ENCODE data around the gene PANX1.

Gene PANX1

GRCh38 chr11:94185416-94186084 is 56.9 kb downstream of the PANX1 start:
- H3K27me3 Mint-ChIP-seq (ENCODE audit: low read depth, poor library complexity), result no peaks in the 10 kb centered on the region
- peaks cover 8% of the 10 kb centered on the region for H3K9me3 Mint-ChIP-seq
- no peak for DNase-seq
- TF ChIP-seq CTCF (IDR thresholded peaks at IDR 0.05), result no peak
- H3K27ac Mint-ChIP-seq, result no peak overlapping the region
- peaks cover 8% of the 10 kb centered on the region for H3K4me1 Mint-ChIP-seq
- H3K4me3 Mint-ChIP-seq, result no peak overlapping the region
- peaks cover 21% of the 10 kb centered on the region for H3K36me3 Mint-ChIP-seq (ENCODE audit: low read depth)

GRCh38 chr11:94186342-94187203 is 57.9 kb downstream of the PANX1 start:
- peaks cover 13% of the 10 kb centered on the region for H3K9me3 Mint-ChIP-seq
- H3K27ac Mint-ChIP-seq, result peak overlapping the region; percentile 93
- H3K27me3 Mint-ChIP-seq (ENCODE audit: low read depth, poor library complexity), result no peaks in the 10 kb centered on the region
- no peak for DNase-seq
- no peak overlapping the region for H3K4me3 Mint-ChIP-seq
- no peak for TF ChIP-seq CTCF (IDR thresholded peaks at IDR 0.05)
- H3K4me1 Mint-ChIP-seq, result peaks cover 8% of the 10 kb centered on the region
- H3K36me3 Mint-ChIP-seq (ENCODE audit: low read depth), result peaks cover 13% of the 10 kb centered on the region

- no peaks in the 10 kb centered on the region for H3K4me1 Mint-ChIP-seq
- TF ChIP-seq CTCF (IDR thresholded peaks at IDR 0.05), result no peak
- H3K36me3 Mint-ChIP-seq (ENCODE audit: low read depth), result no peaks in the 10 kb centered on the region
- H3K9me3 Mint-ChIP-seq, result peaks cover 13% of the 10 kb centered on the region
- no peaks in the 10 kb centered on the region for H3K27me3 Mint-ChIP-seq (ENCODE audit: low read depth, poor library complexity)
- no peak overlapping the region for H3K4me3 Mint-ChIP-seq
- no peak overlapping the region for H3K27ac Mint-ChIP-seq
- no peak for DNase-seq
These were observed 64.6 kb downstream of the PANX1 start for GRCh38 chr11:94193288-94193687.

DNA sequence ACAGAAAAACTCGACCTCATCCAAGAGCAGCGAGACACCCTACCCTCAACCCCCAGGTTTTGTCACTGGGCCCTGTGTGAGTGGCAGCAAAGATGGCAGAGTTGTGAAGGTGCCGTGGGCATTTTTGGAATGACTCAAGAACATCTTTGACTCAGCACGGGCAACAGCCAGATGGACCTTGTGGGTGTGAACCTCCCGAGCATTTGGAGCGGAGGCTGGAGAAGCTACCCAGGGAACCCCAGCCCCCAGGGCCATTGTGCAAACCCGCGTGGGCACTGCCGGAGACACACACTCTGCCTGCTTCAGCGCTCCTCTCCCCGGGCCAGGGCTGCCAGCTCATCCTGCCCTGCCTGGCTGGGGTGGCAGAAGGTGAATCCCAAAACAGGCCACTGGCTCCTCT is 66.1 kb downstream of the PANX1 start:
- DNase-seq, result no peak
- H3K36me3 Mint-ChIP-seq (ENCODE audit: low read depth), result no peaks in the 10 kb centered on the region
- no peak overlapping the region for H3K27ac Mint-ChIP-seq
- peaks cover 4% of the 10 kb centered on the region for H3K27me3 Mint-ChIP-seq (ENCODE audit: low read depth, poor library complexity)
- no peak for TF ChIP-seq CTCF (IDR thresholded peaks at IDR 0.05)
- H3K4me1 Mint-ChIP-seq, result no peaks in the 10 kb centered on the region
- peaks cover 10% of the 10 kb centered on the region for H3K9me3 Mint-ChIP-seq
- H3K4me3 Mint-ChIP-seq, result no peak overlapping the region

- Mint-ChIP-seq H3K9me3 (no peaks in the 10 kb centered on the region), H3K36me3 (ENCODE audit: low read depth) (no peaks in the 10 kb centered on the region), H3K27ac (no peak overlapping the region), H3K4me3 (no peak overlapping the region), H3K4me1 (no peaks in the 10 kb centered on the region), H3K27me3 (ENCODE audit: low read depth, poor library complexity) (peaks cover 5% of the 10 kb centered on the region)
- DNase-seq, result no peak
- no peak for TF ChIP-seq CTCF (IDR thresholded peaks at IDR 0.05)
These were observed 67.7 kb downstream of the PANX1 start for GRCh38 chr11:94196363-94196762.
